K562 (cell line): ENCODE data around the gene RNU6-9.

Experiments used
- CHCHD3 ChIP-seq: fragments of 250-450 bp; sonication (Bioruptor Pico); IDR thresholded peaks from 2 replicates; pipeline ENCODE4 v2.1.2; 2022; ENCODE audit warnings: mild to moderate bottlenecking
- HDAC6 ChIP-seq: IDR thresholded peaks from 2 replicates; pipeline ENCODE4 v1.6.1; 2012; ENCODE audit warnings: low read depth, mild to moderate bottlenecking, control low read depth, inconsistent platforms, low read length, moderate library complexity
- KAT2B ChIP-seq: IDR thresholded peaks from one replicate; pipeline ENCODE4 v1.6.1; 2012; ENCODE audit warnings: low read depth, mild to moderate bottlenecking, control low read depth, inconsistent platforms, low read length, moderate library complexity
- MAFF ChIP-seq: IDR thresholded peaks from 2 replicates; pipeline ENCODE4 v1.6.1; 2012; ENCODE audit warnings: low read length, improper control_type of control experiment
- MXD1 ChIP-seq: fragments of 250-450 bp; sonication (Bioruptor Pico); IDR thresholded peaks from 2 replicates; pipeline ENCODE4 v1.8.0; 2021; ENCODE audit warnings: borderline replicate concordance, mild to moderate bottlenecking, moderate library complexity; ENCODE audit not compliant: poor library complexity, severe bottlenecking
- NR1H2 ChIP-seq: sonication (generic); formaldehyde crosslinking; IDR thresholded peaks from 2 replicates; pipeline ENCODE4 v1.4.0; 2020; ENCODE audit warnings: mild to moderate bottlenecking, missing genetic modification reagents
- RCOR1 ChIP-seq, 2 experiments: IDR thresholded peaks; 2 replicates each; pipeline ENCODE4 v1.6.1; 2012; ENCODE audit warnings: low read depth in 2 of 2, low read length in 2 of 2, borderline replicate concordance in 1 of 2, improper control_type of control experiment in 1 of 2
- STAT5B ChIP-seq: fragments of 250-450 bp; sonication (Bioruptor Pico); IDR thresholded peaks from 2 replicates; pipeline ENCODE4 v1.8.0; 2021; ENCODE audit warnings: mild to moderate bottlenecking, inconsistent platforms
- TBP ChIP-seq: optimal IDR thresholded peaks from 2 replicates; pipeline ENCODE3; 2011; ENCODE audit warnings: low read depth, low read length, improper control_type of control experiment
- TF ChIP-seq, protein P1 (sequence below), 3 experiments: IDR thresholded peaks in 2 of 3; conservative IDR thresholded peaks in 1 of 3; 2 replicates each; pipeline ENCODE4 v1.5.1; 2011 to 2012; ENCODE audit warnings: low read length in 3 of 3, mild to moderate bottlenecking in 3 of 3, control low read depth in 2 of 3, improper control_type of control experiment in 1 of 3, inconsistent platforms in 1 of 3, low read depth in 1 of 3, mixed read lengths in 1 of 3, moderate library complexity in 1 of 3; ENCODE audit not compliant: insufficient read depth in 2 of 3
- TF ChIP-seq, protein P2 (sequence below): fragments of 450-650 bp; formaldehyde crosslinking; IDR thresholded peaks from 2 replicates; pipeline ENCODE4 v1.4.0; 2022; ENCODE audit warnings: mild to moderate bottlenecking, moderate library complexity

DNA sequence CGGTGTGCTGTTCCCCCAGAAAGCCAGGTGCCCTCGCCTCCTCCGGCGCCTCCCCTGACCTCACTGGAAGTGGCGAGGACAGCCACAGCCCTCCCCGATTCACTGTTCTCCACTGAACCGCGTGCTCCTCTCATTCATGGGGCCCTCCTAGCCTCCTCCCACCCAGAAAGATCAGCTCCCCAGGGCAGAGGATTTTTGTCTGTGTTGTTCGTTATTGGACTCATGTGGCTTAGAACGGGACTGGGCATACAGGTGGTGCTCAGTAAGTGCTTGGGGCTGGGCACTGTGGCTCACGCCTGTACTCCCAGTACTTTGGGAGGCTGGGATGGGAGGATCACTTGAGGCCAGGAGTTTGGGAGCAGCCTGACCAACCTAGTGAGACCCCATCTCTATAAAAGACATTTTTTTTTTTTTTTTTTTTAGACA is 48.7 kb upstream of the RNU6-9 start:
- TF ChIP-seq HDAC6, result no peak
- no peak for TF ChIP-seq CHCHD3 (CRISPR knock-in tag)
- TF ChIP-seq STAT5B (CRISPR knock-in tag), result no peak
- TF ChIP-seq KAT2B, result no peak
- TF ChIP-seq, protein P1, sequence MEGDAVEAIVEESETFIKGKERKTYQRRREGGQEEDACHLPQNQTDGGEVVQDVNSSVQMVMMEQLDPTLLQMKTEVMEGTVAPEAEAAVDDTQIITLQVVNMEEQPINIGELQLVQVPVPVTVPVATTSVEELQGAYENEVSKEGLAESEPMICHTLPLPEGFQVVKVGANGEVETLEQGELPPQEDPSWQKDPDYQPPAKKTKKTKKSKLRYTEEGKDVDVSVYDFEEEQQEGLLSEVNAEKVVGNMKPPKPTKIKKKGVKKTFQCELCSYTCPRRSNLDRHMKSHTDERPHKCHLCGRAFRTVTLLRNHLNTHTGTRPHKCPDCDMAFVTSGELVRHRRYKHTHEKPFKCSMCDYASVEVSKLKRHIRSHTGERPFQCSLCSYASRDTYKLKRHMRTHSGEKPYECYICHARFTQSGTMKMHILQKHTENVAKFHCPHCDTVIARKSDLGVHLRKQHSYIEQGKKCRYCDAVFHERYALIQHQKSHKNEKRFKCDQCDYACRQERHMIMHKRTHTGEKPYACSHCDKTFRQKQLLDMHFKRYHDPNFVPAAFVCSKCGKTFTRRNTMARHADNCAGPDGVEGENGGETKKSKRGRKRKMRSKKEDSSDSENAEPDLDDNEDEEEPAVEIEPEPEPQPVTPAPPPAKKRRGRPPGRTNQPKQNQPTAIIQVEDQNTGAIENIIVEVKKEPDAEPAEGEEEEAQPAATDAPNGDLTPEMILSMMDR (IDR thresholded peaks at IDR 0.05 in 2 of 3, conservative IDR thresholded peaks at IDR 0.05 in 1 of 3; ENCODE audit: insufficient read depth in 2 of 3, low read depth in 1 of 3, low read length in 3 of 3), result no peak
- TF ChIP-seq, protein P2, sequence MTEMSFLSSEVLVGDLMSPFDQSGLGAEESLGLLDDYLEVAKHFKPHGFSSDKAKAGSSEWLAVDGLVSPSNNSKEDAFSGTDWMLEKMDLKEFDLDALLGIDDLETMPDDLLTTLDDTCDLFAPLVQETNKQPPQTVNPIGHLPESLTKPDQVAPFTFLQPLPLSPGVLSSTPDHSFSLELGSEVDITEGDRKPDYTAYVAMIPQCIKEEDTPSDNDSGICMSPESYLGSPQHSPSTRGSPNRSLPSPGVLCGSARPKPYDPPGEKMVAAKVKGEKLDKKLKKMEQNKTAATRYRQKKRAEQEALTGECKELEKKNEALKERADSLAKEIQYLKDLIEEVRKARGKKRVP (CRISPR knock-in tag), result no peak
- no peak for TF ChIP-seq MAFF
- TF ChIP-seq TBP, result no peak
- no peak for TF ChIP-seq NR1H2 (CRISPR knock-in tag)
- TF ChIP-seq MXD1 (CRISPR knock-in tag), result no peak
- no peak for TF ChIP-seq RCOR1 (IDR thresholded peaks at IDR 0.05; ENCODE audit: borderline replicate concordance in 1 of 2, low read depth in 2 of 2, low read length in 2 of 2)
